Gastrocnemius medialis (tissue), 4 donors: ENCODE data around the gene TRIM71. TPM values are rescaled to one million over a fixed set of nuclear protein-coding genes. Genes with fewer than 3 reads are reported as not detected.
"Not testable (repeated sequence)": the region's sequence is repeated elsewhere in the genome, so short reads cannot be mapped to it uniquely, and the experiment has no call there.

ENCODE experiments used
- ATAC-seq, 2 donors: fragments of 150-250 bp; one replicate each; pipeline ENCODE4 v1.9.1; 2016
- DNase-seq, 2 donors: peaks; one replicate each; pipeline ENCODE4 v3.0.0-alpha.2; 2019
- H3K27ac ChIP-seq, 4 donors: fragments of 200-600 bp; sonication (generic); 1 replicate in 1 of 4; 2 replicates in 3 of 4; pipeline ENCODE4 v1.5.1; 2016 to 2018; ENCODE audit warnings: mild to moderate bottlenecking in 2 of 4, moderate library complexity in 1 of 4
- H3K27me3 ChIP-seq, 3 donors: fragments of 200-600 bp; sonication (generic) in 2 of 3; 1 replicate in 1 of 3; 2 replicates in 2 of 3; pipeline versions ENCODE4 v1.5.1 to v1.6.0; 2016 to 2019; ENCODE audit warnings: mild to moderate bottlenecking in 1 of 3, moderate library complexity in 1 of 3
- H3K36me3 ChIP-seq, 2 donors: fragments of 200-600 bp; sonication (generic) in 1 of 2; one replicate each; pipeline ENCODE4 v1.5.1; 2017 to 2018
- H3K4me1 ChIP-seq, 2 donors: fragments of 200-600 bp; sonication (generic) in 1 of 2; one replicate each; pipeline ENCODE4 v1.5.1; 2016 to 2017; ENCODE audit warnings: mild to moderate bottlenecking in 2 of 2
- H3K4me3 ChIP-seq, 4 donors: fragments of 200-600 bp; sonication (generic) in 3 of 4; 1 replicate in 1 of 4; 2 replicates in 3 of 4; pipeline ENCODE4 v1.5.1; 2016 to 2019; ENCODE audit warnings: mild to moderate bottlenecking in 2 of 4
- H3K9me3 ChIP-seq, 3 donors: fragments of 200-600 bp; sonication (generic) in 2 of 3; 1 replicate in 1 of 3; 2 replicates in 2 of 3; pipeline ENCODE4 v1.5.1; 2016 to 2019
- POLR2A ChIP-seq, 2 donors: fragments of 450-650 bp; IDR thresholded peaks; one replicate each; pipeline ENCODE4 v1.6.1; 2017; ENCODE audit warnings: antibody characterized with exemption in 2 of 2, mild to moderate bottlenecking in 2 of 2, moderate library complexity in 2 of 2
- in situ Hi-C, 4 donors: fragments of 200-750 bp; cut with MboI; loops; one replicate each; pipeline versions ENCODE4 v1.15.0 to v1.8.0; 2017; ENCODE audit warnings: low sequenced_read_pairs in 4 of 4
- intact Hi-C: fragments of 100-400 bp; cut with DNase I; formaldehyde crosslinking; loops from one replicate; pipeline ENCODE4 v1.15.1; 2023; ENCODE audit warnings: low total_unique reads
- total RNA-seq, 4 donors: library from RNA; depleted of rRNA; stranded (reverse); fragments of >200 nt; gene quantifications; one replicate each; pipeline versions ENCODE4 v1.1.0 to v1.2.3, GENCODE V29; 2016
- TF ChIP-seq, protein P1 (sequence below), 5 experiments: fragments of 450-650 bp in 3 of 5; fragments of 200-600 bp in 2 of 5; sonication (generic) in 2 of 5; IDR thresholded peaks in 4 of 5; conservative IDR thresholded peaks in 1 of 5; 1 replicate in 4 of 5; 2 replicates in 1 of 5; pipeline ENCODE4 v1.5.1; 2016 to 2019; ENCODE audit warnings: antibody characterized with exemption in 5 of 5, mild to moderate bottlenecking in 3 of 5, moderate library complexity in 3 of 5

The TRIM71 gene
- total RNA-seq, 4 donors from 2014 or later: not detected

DNA sequence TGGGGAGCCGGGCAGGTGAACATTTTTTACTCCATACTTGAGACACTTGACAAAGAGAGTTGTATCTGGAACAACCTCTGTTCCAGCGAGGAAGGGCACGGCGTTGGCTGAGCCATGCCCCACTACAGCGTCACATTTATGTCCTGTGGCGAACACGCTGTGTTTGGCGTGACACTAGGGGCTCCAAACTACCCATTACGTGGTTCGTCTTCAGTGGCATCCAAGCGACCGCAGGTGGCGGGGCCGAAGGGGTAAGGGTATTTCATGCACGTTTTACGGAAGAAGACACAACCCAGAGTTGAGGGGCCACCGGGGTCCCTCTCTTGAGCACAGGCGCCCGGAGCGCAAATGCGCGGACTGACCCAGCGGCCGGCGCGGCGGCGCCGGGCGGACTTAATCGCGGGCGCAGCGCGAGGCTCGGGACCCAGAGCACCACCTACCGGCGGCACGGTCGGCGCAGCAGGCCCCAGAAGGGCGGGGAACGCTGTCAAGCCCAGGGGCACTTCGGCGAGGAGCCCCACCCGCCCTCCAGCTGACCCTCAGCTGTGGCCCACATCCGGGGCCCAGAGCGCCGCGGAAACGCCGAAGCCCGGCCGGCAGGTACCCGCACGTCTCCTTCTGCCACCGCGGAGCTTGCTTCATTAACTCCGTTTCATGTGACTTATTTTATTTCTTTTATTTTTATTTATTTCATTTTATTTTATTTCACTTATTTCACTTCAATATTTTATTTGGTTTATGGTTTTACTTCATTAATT is 36.4 kb upstream of the TRIM71 start:
- no peaks in the 10 kb centered on the region for H3K9me3 ChIP-seq
- peaks cover 0 to 5% of the 10 kb centered on the region in 2 donors for H3K4me1 ChIP-seq
- ATAC-seq (peak; percentile 86 to 88), DNase-seq (peak; percentile 26 to 27)
- in situ Hi-C loops (no loop called here), intact Hi-C loops (no loop called here)
- TF ChIP-seq, protein P1, sequence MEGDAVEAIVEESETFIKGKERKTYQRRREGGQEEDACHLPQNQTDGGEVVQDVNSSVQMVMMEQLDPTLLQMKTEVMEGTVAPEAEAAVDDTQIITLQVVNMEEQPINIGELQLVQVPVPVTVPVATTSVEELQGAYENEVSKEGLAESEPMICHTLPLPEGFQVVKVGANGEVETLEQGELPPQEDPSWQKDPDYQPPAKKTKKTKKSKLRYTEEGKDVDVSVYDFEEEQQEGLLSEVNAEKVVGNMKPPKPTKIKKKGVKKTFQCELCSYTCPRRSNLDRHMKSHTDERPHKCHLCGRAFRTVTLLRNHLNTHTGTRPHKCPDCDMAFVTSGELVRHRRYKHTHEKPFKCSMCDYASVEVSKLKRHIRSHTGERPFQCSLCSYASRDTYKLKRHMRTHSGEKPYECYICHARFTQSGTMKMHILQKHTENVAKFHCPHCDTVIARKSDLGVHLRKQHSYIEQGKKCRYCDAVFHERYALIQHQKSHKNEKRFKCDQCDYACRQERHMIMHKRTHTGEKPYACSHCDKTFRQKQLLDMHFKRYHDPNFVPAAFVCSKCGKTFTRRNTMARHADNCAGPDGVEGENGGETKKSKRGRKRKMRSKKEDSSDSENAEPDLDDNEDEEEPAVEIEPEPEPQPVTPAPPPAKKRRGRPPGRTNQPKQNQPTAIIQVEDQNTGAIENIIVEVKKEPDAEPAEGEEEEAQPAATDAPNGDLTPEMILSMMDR (IDR thresholded peaks at IDR 0.05 in 4 of 5, conservative IDR thresholded peaks at IDR 0.05 in 1 of 5): peak; percentile 26 to 74 (median 62)
- no peak for TF ChIP-seq POLR2A (IDR thresholded peaks at IDR 0.05)
- no peak overlapping the region for H3K27ac ChIP-seq
- no peaks in the 10 kb centered on the region for H3K27me3 ChIP-seq
- peak overlapping the region; percentile 57 to 85 (median 66) for H3K4me3 ChIP-seq
- no peaks in the 10 kb centered on the region for H3K36me3 ChIP-seq

DNA sequence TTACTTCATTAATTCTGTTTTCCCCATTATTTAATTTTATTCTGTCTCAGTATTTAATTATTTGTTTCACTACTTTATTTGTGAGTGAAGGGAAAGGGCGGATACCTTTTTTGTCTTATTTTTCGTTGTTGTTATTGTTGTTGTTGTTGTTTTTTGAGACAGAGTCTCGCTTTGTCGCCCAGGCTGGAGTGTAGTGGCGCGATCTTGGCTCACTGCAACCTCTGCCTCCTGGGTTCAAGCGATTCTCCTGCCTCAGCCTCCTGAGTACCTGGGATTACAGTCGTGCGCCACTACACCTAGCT is 35.9 kb upstream of the TRIM71 start:
- ATAC-seq, intact Hi-C loops, H3K36me3 ChIP-seq, in situ Hi-C loops, H3K9me3 ChIP-seq, DNase-seq, H3K4me1 ChIP-seq, H3K27ac ChIP-seq, H3K27me3 ChIP-seq: not testable (repeated sequence)
- peak overlapping the region in 1 of 4 donors; percentile 61 for H3K4me3 ChIP-seq

DNA sequence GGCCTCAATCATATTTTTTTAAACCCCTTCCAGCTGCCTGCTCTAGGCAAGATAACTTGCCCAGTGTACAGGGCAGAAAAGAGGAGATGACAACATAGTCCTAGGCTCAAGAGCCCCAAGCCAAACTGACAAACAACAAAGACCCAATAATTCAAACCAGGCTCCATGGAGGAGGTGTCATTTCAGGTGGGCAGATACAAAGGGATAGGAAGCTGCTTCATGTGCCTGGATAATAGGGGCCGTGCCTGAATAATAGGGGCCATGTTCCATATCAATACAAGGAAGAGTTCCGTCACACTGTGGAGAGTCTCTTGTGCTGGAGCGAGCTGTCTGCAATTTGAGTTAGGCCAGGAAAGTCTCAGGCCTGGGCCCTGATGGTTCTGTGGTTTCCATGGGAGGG is 35.4 kb upstream of the TRIM71 start:
- ATAC-seq: no peak
- Histone ChIP-seq H3K36me3 (no peaks in the 10 kb centered on the region), H3K27me3 (no peaks in the 10 kb centered on the region), H3K4me1 (peaks cover 0 to 5% of the 10 kb centered on the region in 2 donors), H3K4me3 (no peak overlapping the region), H3K27ac (no peak overlapping the region), H3K9me3 (no peaks in the 10 kb centered on the region)
- TF ChIP-seq, protein P1 (IDR thresholded peaks at IDR 0.05 in 4 of 5, conservative IDR thresholded peaks at IDR 0.05 in 1 of 5): no peak
- TF ChIP-seq POLR2A (IDR thresholded peaks at IDR 0.05): no peak
- intact Hi-C loops: no loop called here
- in situ Hi-C loops: no loop called here
- no peak for DNase-seq

DNA sequence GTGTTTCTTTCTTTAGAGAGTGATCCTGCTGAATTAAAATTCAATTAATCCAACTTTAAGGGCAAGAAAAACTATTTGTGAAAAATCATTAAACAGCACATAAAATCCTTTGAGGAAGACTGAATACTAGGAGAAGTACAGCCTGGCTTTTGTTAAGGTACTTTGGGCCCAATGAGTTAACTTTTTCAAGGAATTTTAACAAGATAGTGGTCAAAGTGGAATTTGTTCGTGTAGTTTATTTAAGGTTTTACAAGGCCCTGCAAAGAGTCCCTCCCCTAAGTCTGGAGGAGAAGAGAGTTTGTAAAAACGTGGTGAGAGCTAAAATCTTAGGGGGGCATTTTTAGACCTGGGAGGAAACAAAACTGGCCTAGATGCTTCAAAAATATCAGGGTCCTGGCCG is 26.0 kb upstream of the TRIM71 start:
- ATAC-seq (no peak), DNase-seq (no peak)
- H3K9me3 ChIP-seq: no peaks in the 10 kb centered on the region
- no peaks in the 10 kb centered on the region for H3K4me1 ChIP-seq
- no peak overlapping the region for H3K27ac ChIP-seq
- intact Hi-C loops: no loop called here
- H3K36me3 ChIP-seq: no peaks in the 10 kb centered on the region
- H3K27me3 ChIP-seq: no peaks in the 10 kb centered on the region
- TF ChIP-seq, protein P1 (IDR thresholded peaks at IDR 0.05 in 4 of 5, conservative IDR thresholded peaks at IDR 0.05 in 1 of 5): no peak
- no peak for TF ChIP-seq POLR2A (IDR thresholded peaks at IDR 0.05)
- in situ Hi-C loops: no loop called here
- H3K4me3 ChIP-seq: no peak overlapping the region

DNA sequence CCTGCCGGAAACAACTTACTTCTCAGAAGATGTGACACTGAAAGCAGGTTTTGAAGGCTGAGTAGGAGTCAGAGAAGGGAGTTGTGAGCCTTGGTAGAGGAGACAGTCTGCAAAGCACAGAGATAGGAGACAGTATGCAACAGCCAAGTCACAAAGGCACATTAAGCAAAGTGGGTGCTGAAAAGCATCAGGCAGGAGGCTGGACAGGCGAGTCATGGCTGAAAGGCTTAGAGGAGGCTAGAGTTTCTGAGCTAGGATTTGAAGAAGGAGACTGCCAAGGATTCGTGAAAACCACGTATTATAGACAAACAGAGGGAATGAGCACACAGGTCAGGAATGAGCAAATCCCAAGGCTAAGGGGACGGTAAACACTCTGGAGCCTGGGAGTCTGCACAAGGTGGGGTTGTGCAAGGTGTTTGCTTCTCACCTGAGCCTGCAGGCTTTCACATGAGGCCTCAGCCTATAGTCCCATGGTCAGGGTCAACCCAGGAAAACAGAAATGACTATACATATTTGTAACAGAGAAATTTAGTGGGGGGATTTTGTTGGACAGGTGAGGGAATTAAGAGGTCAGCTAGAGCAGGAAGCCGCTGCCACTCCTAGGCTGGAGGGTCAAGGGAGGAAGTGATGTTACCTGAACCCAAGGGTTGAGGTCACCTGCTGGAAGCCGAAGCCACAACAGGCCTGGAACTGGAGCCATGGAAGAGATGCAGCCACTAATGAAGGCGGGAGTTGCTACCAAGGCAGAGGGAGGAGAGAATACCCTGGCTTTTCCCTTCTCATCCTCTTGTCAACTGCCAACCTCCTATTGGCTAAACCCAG is 23.1 kb upstream of the TRIM71 start:
- no peak for DNase-seq
- intact Hi-C loops: no loop called here

DNA sequence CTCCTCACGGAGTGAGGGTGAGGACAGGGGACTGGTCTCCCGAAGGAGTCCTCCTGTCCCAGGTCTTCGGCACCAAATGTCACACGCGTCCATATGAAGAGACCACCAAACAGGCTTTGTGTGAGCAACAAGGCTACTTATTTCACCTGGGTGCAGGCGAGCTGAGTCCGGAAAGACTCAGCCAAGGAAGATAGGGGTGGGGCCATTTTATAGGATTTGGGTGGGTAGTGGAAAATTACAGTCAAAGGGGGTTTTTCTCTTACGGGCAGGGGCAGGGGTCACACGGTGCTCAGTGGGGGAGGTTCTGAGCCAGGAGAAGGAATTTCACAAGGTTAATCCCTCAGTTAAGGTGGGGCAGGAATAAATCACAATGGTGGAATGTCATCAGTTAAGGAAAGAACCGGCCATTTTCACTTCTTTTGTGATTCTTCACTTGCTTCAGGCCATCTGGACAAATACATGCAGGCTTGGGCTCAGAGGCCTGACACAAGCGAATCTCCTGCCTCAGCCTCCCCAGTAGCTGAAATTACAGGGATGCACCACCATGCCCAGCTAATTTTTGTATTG is 21.3 kb upstream of the TRIM71 start:
- DNase-seq, H3K4me3 ChIP-seq, H3K4me1 ChIP-seq, H3K27me3 ChIP-seq, in situ Hi-C loops, intact Hi-C loops, H3K9me3 ChIP-seq, H3K27ac ChIP-seq, ATAC-seq, H3K36me3 ChIP-seq: not testable (repeated sequence)

More for the DNA sequence above, 23.1 kb upstream of the TRIM71 start:
- H3K4me3 ChIP-seq: no peak overlapping the region
- no peaks in the 10 kb centered on the region for H3K9me3 ChIP-seq
- no peaks in the 10 kb centered on the region for H3K36me3 ChIP-seq
- no peak for ATAC-seq
- H3K27ac ChIP-seq: no peak overlapping the region
- TF ChIP-seq POLR2A (IDR thresholded peaks at IDR 0.05): no peak
- TF ChIP-seq, protein P1 (IDR thresholded peaks at IDR 0.05 in 4 of 5, conservative IDR thresholded peaks at IDR 0.05 in 1 of 5): no peak
- H3K4me1 ChIP-seq: no peaks in the 10 kb centered on the region
- H3K27me3 ChIP-seq: no peaks in the 10 kb centered on the region
- in situ Hi-C loops: no loop called here
